ENCODE measurements around the gene CD38. TPM values are rescaled to one million over a fixed set of nuclear protein-coding genes. Genes with fewer than 3 reads are reported as not detected.
A peak's percentile ranks its signal among the peaks of the same experiment; 100 is the strongest.

The CD38 gene
- polyA plus RNA-seq, 1 donor = 0.94 TPM

- DNase-seq (ENCODE audit: low read depth) = no peak
These were observed 90.0 kb downstream of the CD38 start for GRCh38 chr4:15868111-15868510.

GRCh38 chr4:15868826-15869413, 90.8 kb downstream of the CD38 start:
- DNase-seq (ENCODE audit: low read depth) = no peak

GRCh38 chr4:15870079-15870478, 92.0 kb downstream of the CD38 start:
- no peak for DNase-seq (ENCODE audit: low read depth)

GRCh38 chr4:15870921-15871664, 93.0 kb downstream of the CD38 start:
- no peak for DNase-seq (ENCODE audit: low read depth)

GRCh38 chr4:15873117-15873516, 95.0 kb downstream of the CD38 start:
- DNase-seq (ENCODE audit: low read depth) = no peak

GRCh38 chr4:15874671-15875070, 96.5 kb downstream of the CD38 start:
- DNase-seq (ENCODE audit: low read depth) = no peak

- DNase-seq (ENCODE audit: low read depth) = no peak
These were observed 97.7 kb downstream of the CD38 start for GRCh38 chr4:15875663-15876460.

GRCh38 chr4:15878011-15878410, 99.9 kb downstream of the CD38 start:
- no peak for DNase-seq (ENCODE audit: low read depth)

GRCh38 chr4:15881820-15882219, 103.7 kb downstream of the CD38 start:
- DNase-seq (ENCODE audit: low read depth) = no peak

- peak; percentile 46 for DNase-seq (ENCODE audit: low read depth)
These were observed 104.6 kb downstream of the CD38 start for GRCh38 chr4:15882675-15883086.

GRCh38 chr4:15883610-15884243, 105.6 kb downstream of the CD38 start:
- DNase-seq (ENCODE audit: low read depth) = no peak

GRCh38 chr4:15884666-15885065, 106.5 kb downstream of the CD38 start:
- no peak for DNase-seq (ENCODE audit: low read depth)

- no peak for DNase-seq (ENCODE audit: low read depth)
These were observed 107.3 kb downstream of the CD38 start for GRCh38 chr4:15885422-15885821.

- no peak for DNase-seq (ENCODE audit: low read depth)
These were observed 110.4 kb downstream of the CD38 start for GRCh38 chr4:15888515-15888914.

- DNase-seq (ENCODE audit: low read depth) = no peak
These were observed 112.2 kb downstream of the CD38 start for GRCh38 chr4:15890246-15890829.

GRCh38 chr4:15891312-15891711, 113.2 kb downstream of the CD38 start:
- no peak for DNase-seq (ENCODE audit: low read depth)

- DNase-seq (ENCODE audit: low read depth) = no peak
These were observed 115.8 kb downstream of the CD38 start for GRCh38 chr4:15893962-15894361.

GRCh38 chr4:15894393-15894792, 116.3 kb downstream of the CD38 start:
- no peak for DNase-seq (ENCODE audit: low read depth)

- no peak for DNase-seq (ENCODE audit: low read depth)
These were observed 117.1 kb downstream of the CD38 start for GRCh38 chr4:15894921-15895916.

- no peak for DNase-seq (ENCODE audit: low read depth)
These were observed 119.4 kb downstream of the CD38 start for GRCh38 chr4:15897577-15897976.

GRCh38 chr4:15898902-15899301, 120.8 kb downstream of the CD38 start:
- no peak for DNase-seq (ENCODE audit: low read depth)
